Lung (tissue), 12 donors: ENCODE results near the gene ZNF521. TPM values are rescaled to one million over a fixed set of nuclear protein-coding genes. Genes with fewer than 3 reads are reported as not detected.
A peak's percentile ranks its signal among the peaks of the same experiment; 100 is the strongest.

Experiments used
- ATAC-seq: fragments of 200-7000 bp; cut with Tn5 transposase; one replicate; pipeline ENCODE4 v1.9.1; 2020; ENCODE audit warnings: moderate number of reproducible peaks; ENCODE audit not compliant: insufficient read depth, low FRiP score
- DNase-seq, 3 donors: peaks; one replicate each; pipeline ENCODE4 v3.0.0-alpha.2; 2013 to 2017
- H3K27ac ChIP-seq, 2 donors: one replicate each; pipeline ENCODE4 v1.5.1; 2013; ENCODE audit warnings: mild to moderate bottlenecking in 2 of 2, moderate library complexity in 2 of 2, control low read depth in 1 of 2, inconsistent platforms in 1 of 2, low read depth in 1 of 2, low read length in 1 of 2
- H3K27me3 ChIP-seq, 3 donors: one replicate each; pipeline ENCODE4 v1.5.1; 2013; ENCODE audit warnings: low read length in 2 of 3; ENCODE audit not compliant: control insufficient read depth in 3 of 3, insufficient read depth in 3 of 3
- H3K36me3 ChIP-seq, 4 donors: one replicate each; pipeline ENCODE4 v1.5.1; 2013; ENCODE audit warnings: low read length in 4 of 4, mild to moderate bottlenecking in 1 of 4, moderate library complexity in 1 of 4; ENCODE audit not compliant: control insufficient read depth in 4 of 4, insufficient read depth in 4 of 4
- H3K4me1 ChIP-seq, 5 donors: one replicate each; pipeline ENCODE4 v1.5.1; 2013; ENCODE audit warnings: low read length in 5 of 5, mild to moderate bottlenecking in 2 of 5, moderate library complexity in 1 of 5; ENCODE audit not compliant: control insufficient read depth in 5 of 5, insufficient read depth in 5 of 5
- H3K4me3 ChIP-seq: one replicate; pipeline ENCODE4 v1.5.1; 2013; ENCODE audit warnings: mild to moderate bottlenecking, control low read depth, moderate library complexity
- H3K9ac ChIP-seq, 2 donors: one replicate each; pipeline ENCODE4 v1.5.1; 2013; ENCODE audit warnings: low read length in 2 of 2, control low read depth in 1 of 2; ENCODE audit not compliant: insufficient read depth in 1 of 2
- H3K9me3 ChIP-seq, 4 donors: one replicate each; pipeline ENCODE4 v1.5.1; 2013; ENCODE audit warnings: low read length in 3 of 4, mild to moderate bottlenecking in 1 of 4, moderate library complexity in 1 of 4; ENCODE audit not compliant: control insufficient read depth in 4 of 4, insufficient read depth in 3 of 4
- CTCF ChIP-seq: IDR thresholded peaks from 2 replicates; pipeline ENCODE4 v1.5.1; 2012; ENCODE audit warnings: mild to moderate bottlenecking; ENCODE audit errors: control extremely low read depth, extremely low read depth
- WGBS, 2 donors: extraction: QIAGEN DNeasy Blood & Tissue Kit; methylation state at CpG; one replicate each; pipeline ENCODE4 v1.1.7; 2013; 5-methylcytosine and 5-hydroxymethylcytosine counted together
- polyA plus RNA-seq, 2 donors: library from polyadenylated mRNA; stranded (reverse); fragments of 200-250 nt; gene quantifications; one replicate each; pipeline ENCODE4 v1.2.1, GENCODE V29; 2013
- total RNA-seq, 2 donors: library from RNA; depleted of rRNA in 1 of 2; stranded (reverse); fragments of >200 nt in 1 of 2; gene quantifications; one replicate each; pipeline ENCODE4 v1.2.1, GENCODE V29; 2014 to 2021
- donor health status: control.
- donor health status: control.
- donor health status: Bipolar disorder and iron deficiency.
- donor health status: healthy.
- donor health status: DM: yes; HTN: yes; CAD: no.

ZNF521 gene
- total and polyA plus RNA-seq, 4 donors, result 1.5 to 48.8 (median 10.7) TPM

DNA sequence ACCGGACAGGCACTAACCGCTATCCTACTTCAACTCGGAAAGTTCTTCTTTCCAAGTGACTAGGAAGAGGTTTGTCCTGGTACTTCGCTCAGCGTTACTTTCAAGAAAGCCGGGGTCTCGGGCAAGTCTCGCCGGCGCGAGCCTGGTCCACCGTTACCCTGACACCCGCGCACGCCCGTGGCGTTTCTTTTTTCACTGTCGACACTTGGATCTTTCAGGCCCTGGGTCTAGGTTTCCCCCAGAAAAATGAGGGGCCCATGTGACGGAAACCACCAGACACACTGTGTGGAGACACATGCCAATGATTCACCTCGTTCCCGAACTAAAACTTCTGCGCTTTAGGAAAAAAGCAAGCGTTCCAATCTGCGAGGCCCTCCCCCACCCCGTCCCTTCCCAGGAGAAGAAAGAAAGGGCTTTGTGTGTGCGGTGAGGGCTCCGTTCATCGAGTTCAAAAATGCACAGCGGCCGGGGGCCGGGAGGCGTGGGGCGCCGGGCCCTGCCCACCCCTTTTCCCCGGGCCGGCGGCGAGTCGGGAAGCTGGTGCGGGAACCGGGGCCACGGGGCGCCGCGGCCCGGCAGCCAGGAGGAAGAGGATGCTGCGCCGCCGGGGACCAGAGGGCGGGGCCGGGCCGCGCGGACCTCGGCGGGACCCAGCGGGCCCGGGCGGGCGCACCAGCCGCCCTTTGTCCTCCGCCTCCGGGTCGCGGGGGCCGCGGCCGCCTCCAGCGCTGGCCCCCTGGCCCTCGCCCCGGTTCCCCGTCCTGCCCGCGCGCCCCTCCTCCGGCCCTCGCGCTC, 2.6 kb downstream of the ZNF521 start:
- Histone ChIP-seq H3K27ac (peak overlapping the region; percentile 90 to 91), H3K9ac (peak overlapping the region; percentile 53 to 87), H3K4me1 (peaks cover 1 to 40% (median 7%) of the 10 kb centered on the region in 5 donors), H3K4me3 (peak overlapping the region; percentile 71), H3K9me3 (no peaks in the 10 kb centered on the region), H3K36me3 (no peaks in the 10 kb centered on the region), H3K27me3 (peaks cover 0 to 3% (median 0%) of the 10 kb centered on the region in 3 donors)
- ATAC-seq (no peak), DNase-seq (peak; percentile 57 to 78 (median 69))
- WGBS, 2 donors, result 1 to 5% methylated on average over 41 to 78 of the region's 78 CpGs
- no peak for TF ChIP-seq CTCF

DNA sequence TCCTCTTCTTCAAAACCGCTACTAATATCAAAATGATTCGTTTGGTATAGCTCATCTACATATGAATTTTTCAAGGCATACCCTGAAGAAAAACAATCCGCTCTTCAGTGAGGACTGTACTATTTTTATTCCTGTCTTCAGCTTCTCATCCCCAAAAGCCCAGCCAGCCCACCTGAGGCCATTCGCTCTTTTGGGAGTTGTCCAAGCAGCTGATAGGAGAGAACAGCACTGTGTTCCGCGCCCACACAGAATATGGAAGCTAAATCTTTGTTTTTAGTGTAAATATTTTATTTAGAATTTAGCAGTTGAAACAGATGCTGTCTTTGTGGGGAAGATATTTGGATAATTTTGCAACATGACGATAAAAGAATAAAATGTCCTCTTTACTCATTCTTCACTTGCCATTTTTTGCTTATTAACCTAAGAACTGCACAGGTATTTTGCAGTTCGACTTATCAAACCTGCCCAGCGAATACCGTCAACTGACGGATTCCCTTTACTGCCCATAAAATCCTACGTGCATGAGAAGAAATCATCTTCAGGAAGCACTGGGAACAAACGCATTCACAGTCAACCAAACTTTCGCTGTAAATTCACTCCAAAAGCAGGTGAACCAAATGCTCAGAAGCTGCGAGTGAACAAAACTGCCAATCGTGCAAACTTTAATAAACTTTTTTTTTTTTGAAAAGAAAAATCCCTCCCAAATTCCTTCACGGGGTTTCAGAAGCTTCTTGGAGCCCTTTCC, 3.4 kb downstream of the ZNF521 start:
- no peak for ATAC-seq
- Histone ChIP-seq H3K9me3 (no peaks in the 10 kb centered on the region), H3K4me1 (peaks cover 1 to 43% (median 7%) of the 10 kb centered on the region in 5 donors), H3K9ac (peak overlapping the region in 1 of 2 donors; percentile 87), H3K27ac (peak overlapping the region; percentile 90 to 91), H3K36me3 (no peaks in the 10 kb centered on the region), H3K27me3 (no peaks in the 10 kb centered on the region), H3K4me3 (no peak overlapping the region)
- no peak for DNase-seq
- 36 to 55% methylated on average over 17 of the region's 17 CpGs for WGBS, 2 donors
- no peak for TF ChIP-seq CTCF

GRCh38 chr18:25346561-25346960, 5.4 kb downstream of the ZNF521 start:
- H3K4me1 ChIP-seq, result peaks cover 1 to 44% (median 7%) of the 10 kb centered on the region in 5 donors
- ATAC-seq (no peak), DNase-seq (peak in 2 of 3 donors; percentile 40 to 56)
- H3K27me3 ChIP-seq, result no peaks in the 10 kb centered on the region
- H3K4me3 ChIP-seq, result no peak overlapping the region
- peak overlapping the region in 1 of 2 donors; percentile 24 for H3K27ac ChIP-seq
- no peaks in the 10 kb centered on the region for H3K36me3 ChIP-seq
- no peak overlapping the region for H3K9ac ChIP-seq
- 80 to 87% methylated on average over 1 of the region's 1 CpG for WGBS, 2 donors
- TF ChIP-seq CTCF, result no peak
- no peaks in the 10 kb centered on the region for H3K9me3 ChIP-seq
